Endothelial cell of umbilical vein (primary cell): ENCODE data around the gene SSTR5. TPM values are rescaled to one million over a fixed set of nuclear protein-coding genes. Genes with fewer than 3 reads are reported as not detected.

ENCODE experiments used
- BruUV-seq: library from RNA; stranded (reverse); fragments of 400-500 nt; replicated peaks from 2 replicates; lab custom pipeline; 2021; lab: Mats Ljungman, UMichigan
- CTCF ChIA-PET: fragments of 300-600, 350-600 bp; sonication (Branson Sonifier 250); formaldehyde crosslinking; loops from one replicate; lab custom pipeline; 2021; ENCODE audit warnings: antibody characterized with exemption, inconsistent platforms; lab: Charles Lee
- POLR2A ChIA-PET: fragments of 300-600, 350-600 bp; sonication (Branson Sonifier 250); formaldehyde crosslinking; loops from one replicate; lab custom pipeline; 2021; ENCODE audit warnings: antibody characterized with exemption, inconsistent platforms; lab: Charles Lee
- DNase-seq: peaks from one replicate; pipeline ENCODE4 v3.0.0-alpha.2; 2011; ENCODE audit warnings: low read depth, low spot score
- FAIRE-seq: peaks from 2 replicates; lab custom pipeline; 2011; peaks lifted over from hg19 to GRCh38; lab: Jason Lieb, UNC
- H2AFZ ChIP-seq: 2 replicates; pipeline ENCODE4 v1.6.0; 2012; ENCODE audit warnings: low read depth, low read length, control low read depth, inconsistent platforms
- H3K27ac ChIP-seq: 2 replicates; pipeline ENCODE4 v1.5.1; 2011; ENCODE audit warnings: low read depth, mild to moderate bottlenecking, control low read depth, low read length, moderate library complexity; ENCODE audit not compliant: insufficient read depth
- H3K27me3 ChIP-seq, 2 experiments: 2 replicates each; pipeline versions ENCODE4 v1.6.0 to v1.6.1; 2011; ENCODE audit warnings: low read length in 2 of 2, mixed read lengths in 1 of 2; ENCODE audit not compliant: control insufficient read depth in 2 of 2, insufficient read depth in 2 of 2
- H3K36me3 ChIP-seq, 2 experiments: 2 replicates in 1 of 2; 3 replicates in 1 of 2; pipeline ENCODE4 v1.5.1; 2011; ENCODE audit warnings: low read length in 2 of 2, mild to moderate bottlenecking in 1 of 2, moderate library complexity in 1 of 2; ENCODE audit not compliant: control insufficient read depth in 2 of 2, insufficient read depth in 2 of 2; ENCODE audit errors: extremely low read depth in 1 of 2
- H3K4me1 ChIP-seq: 3 replicates; pipeline ENCODE4 v1.5.1; 2011; ENCODE audit warnings: mild to moderate bottlenecking, low read length; ENCODE audit not compliant: control insufficient read depth, insufficient read depth; ENCODE audit errors: extremely low read depth
- H3K4me2 ChIP-seq: 2 replicates; pipeline ENCODE4 v1.6.1; 2011; ENCODE audit warnings: low read length, control low read depth, mixed read lengths; ENCODE audit not compliant: insufficient read depth
- H3K4me3 ChIP-seq, 3 experiments: fragments of 200-600 bp in 1 of 3; sonication (generic), shearing (Covaris generic) in 1 of 3; replicated peaks in 1 of 3; 2 replicates each; pipeline ENCODE4 v1.5.1; 2011 to 2016; ENCODE audit warnings: control low read depth in 3 of 3, low read length in 3 of 3, mild to moderate bottlenecking in 2 of 3, inconsistent platforms in 1 of 3, low read depth in 1 of 3, moderate library complexity in 1 of 3; ENCODE audit not compliant: insufficient read depth in 1 of 3
- H3K79me2 ChIP-seq: 2 replicates; pipeline ENCODE4 v1.6.0; 2012; ENCODE audit warnings: low read length, inconsistent platforms; ENCODE audit not compliant: control insufficient read depth, insufficient read depth
- H3K9ac ChIP-seq: replicated peaks from 2 replicates; pipeline ENCODE3; 2011; ENCODE audit warnings: low read length, control low read depth; ENCODE audit not compliant: insufficient read depth; ENCODE audit errors: extremely low read depth
- H3K9me1 ChIP-seq: replicated peaks from 3 replicates; pipeline ENCODE4 v1.6.0; 2011; ENCODE audit warnings: mild to moderate bottlenecking, low read length; ENCODE audit not compliant: control insufficient read depth, insufficient read depth; ENCODE audit errors: extremely low read depth
- H3K9me3 ChIP-seq: replicated peaks from 2 replicates; pipeline ENCODE4 v1.5.1; 2012; ENCODE audit warnings: low read length, inconsistent platforms; ENCODE audit not compliant: control insufficient read depth, insufficient read depth
- H4K20me1 ChIP-seq: replicated peaks from 2 replicates; pipeline ENCODE3; 2011; ENCODE audit warnings: mild to moderate bottlenecking, low read length; ENCODE audit not compliant: control insufficient read depth, insufficient read depth; ENCODE audit errors: extremely low read depth
- CTCF ChIP-seq, 2 donors: IDR thresholded peaks; 1 replicate in 1 of 2; 2 replicates in 1 of 2; pipeline ENCODE4 v1.5.1; 2011; ENCODE audit warnings: low read length in 2 of 2, mild to moderate bottlenecking in 2 of 2, moderate library complexity in 2 of 2, control low read depth in 1 of 2, inconsistent platforms in 1 of 2, low read depth in 1 of 2; ENCODE audit not compliant: insufficient read depth in 1 of 2; ENCODE audit errors: extremely low read depth in 1 of 2
- EZH2 ChIP-seq: IDR thresholded peaks from 2 replicates; pipeline ENCODE4 v1.6.1; 2012; ENCODE audit warnings: borderline replicate concordance, low read depth, mild to moderate bottlenecking, moderate library complexity, low read length, inconsistent platforms; ENCODE audit not compliant: severe bottlenecking
- FOS ChIP-seq: IDR thresholded peaks from 2 replicates; pipeline ENCODE4 v1.6.1; 2011; ENCODE audit warnings: mild to moderate bottlenecking, low read length, moderate library complexity, borderline replicate concordance; ENCODE audit not compliant: insufficient read depth
- GATA2 ChIP-seq: IDR thresholded peaks from 2 replicates; pipeline ENCODE4 v1.7.0; 2011; ENCODE audit warnings: low read depth, mild to moderate bottlenecking, moderate library complexity, mixed read lengths, low read length; ENCODE audit not compliant: insufficient read length, insufficient read depth
- JUN ChIP-seq: IDR thresholded peaks from 2 replicates; pipeline ENCODE4 v1.6.1; 2011; ENCODE audit warnings: borderline replicate concordance, low read depth; ENCODE audit not compliant: insufficient read length, insufficient read depth
- MAX ChIP-seq: IDR thresholded peaks from 2 replicates; pipeline ENCODE4 v1.6.1; 2011; ENCODE audit not compliant: insufficient read depth, insufficient read length
- MYC ChIP-seq: IDR thresholded peaks from one replicate; pipeline ENCODE4 v1.6.1; 2011; ENCODE audit warnings: mild to moderate bottlenecking, low read depth, low read length
- POLR2A ChIP-seq: IDR thresholded peaks from 2 replicates; pipeline ENCODE4 v1.6.1; 2012; ENCODE audit warnings: low read depth, mild to moderate bottlenecking, control low read depth, low read length
- POLR2AphosphoS5 ChIP-seq: IDR thresholded peaks from 2 replicates; pipeline ENCODE4 v1.6.1; 2012; ENCODE audit warnings: low read depth, mild to moderate bottlenecking, control low read depth, low read length, moderate library complexity; ENCODE audit not compliant: insufficient read depth
- dilution Hi-C: fragments of 300-500 bp; cut with MboI; formaldehyde crosslinking; loops from one replicate; pipeline ENCODE4 v1.15.0; 2019; ENCODE audit warnings: low sequenced_read_pairs; ENCODE audit not compliant: extremely low pct_ligation_motif_present
- intact Hi-C: fragments of 100-400 bp; cut with micrococcal nuclease; formaldehyde crosslinking; loops from one replicate; pipeline ENCODE4 v1.10.0; 2022
- polyA plus RNA-seq, 4 experiments: library from polyadenylated mRNA; depleted of rRNA in 3 of 4; stranded (reverse) in 3 of 4; unstranded in 1 of 4; fragments of >200 nt; gene quantifications; 2 replicates each; pipeline versions ENCODE4 v1.2.1 to v1.2.3, GENCODE V29; 2011 to 2012; ENCODE audit warnings: missing spikeins in 1 of 4
- total RNA-seq: library from RNA; stranded (reverse); gene quantifications from 2 replicates; pipeline ENCODE4 v1.2.3, GENCODE V29; 2021

Gene SSTR5
- total and polyA plus RNA-seq, 2 donors (not counting 3 experiments of a cell fraction or from before 2014, with no cell fraction given), result 0.24 to 0.52 TPM

GRCh38 chr16:1053121-1053521 lies 19.4 kb upstream of the SSTR5 start:
- no peaks in the 10 kb centered on the region for H3K79me2 ChIP-seq
- no peaks in the 10 kb centered on the region for H3K9me3 ChIP-seq
- intact Hi-C loops, result no loop called here
- ChIA-PET CTCF (interaction anchor here (2.6 kb wide), 1 partner anchor 50 kb away, joined by 7 read pairs; no protein-coding TSS in a partner anchor), POLR2A (no interaction called here)
- dilution Hi-C loops, result no loop called here
- H3K9me1 ChIP-seq, result no peaks in the 10 kb centered on the region
- no peaks in the 10 kb centered on the region for H4K20me1 ChIP-seq
- TF ChIP-seq JUN (no peak), POLR2A (no peak), POLR2AphosphoS5 (no peak), MYC (no peak), FOS (no peak), CTCF (IDR thresholded peaks at IDR 0.05; ENCODE audit: extremely low read depth in 1 of 2, insufficient read depth in 1 of 2, low read depth in 1 of 2, low read length in 2 of 2) (no peak), MAX (no peak), EZH2 (no peak), GATA2 (no peak)
- H3K4me2 ChIP-seq, result no peak overlapping the region
- H2AFZ ChIP-seq, result no peak overlapping the region
- H3K9ac ChIP-seq, result no peak overlapping the region
- H3K4me1 ChIP-seq, result no peaks in the 10 kb centered on the region
- no peak overlapping the region for H3K4me3 ChIP-seq
- no peak overlapping the region for H3K27ac ChIP-seq
- BruUV-seq, result no TSS peak
- H3K27me3 ChIP-seq, result no peaks in the 10 kb centered on the region
- FAIRE-seq (no peak), DNase-seq (no peak)
- H3K36me3 ChIP-seq, result no peaks in the 10 kb centered on the region
